HG02763 (cell line): Measurements from ENCODE around the gene HNF4A.
A peak's percentile ranks its signal among the peaks of the same experiment; 100 is the strongest.
"Not testable (repeated sequence)": the region's sequence is repeated elsewhere in the genome, so short reads cannot be mapped to it uniquely, and the experiment has no call there.

Experiments
- ATAC-seq: cut with Tn5 transposase; IDR thresholded peaks from one replicate; pipeline ENCODE4 v1.9.1; 2021; ENCODE audit warnings: mild to moderate bottlenecking, moderate library complexity; ENCODE audit not compliant: unreplicated experiment

HNF4A gene

DNA sequence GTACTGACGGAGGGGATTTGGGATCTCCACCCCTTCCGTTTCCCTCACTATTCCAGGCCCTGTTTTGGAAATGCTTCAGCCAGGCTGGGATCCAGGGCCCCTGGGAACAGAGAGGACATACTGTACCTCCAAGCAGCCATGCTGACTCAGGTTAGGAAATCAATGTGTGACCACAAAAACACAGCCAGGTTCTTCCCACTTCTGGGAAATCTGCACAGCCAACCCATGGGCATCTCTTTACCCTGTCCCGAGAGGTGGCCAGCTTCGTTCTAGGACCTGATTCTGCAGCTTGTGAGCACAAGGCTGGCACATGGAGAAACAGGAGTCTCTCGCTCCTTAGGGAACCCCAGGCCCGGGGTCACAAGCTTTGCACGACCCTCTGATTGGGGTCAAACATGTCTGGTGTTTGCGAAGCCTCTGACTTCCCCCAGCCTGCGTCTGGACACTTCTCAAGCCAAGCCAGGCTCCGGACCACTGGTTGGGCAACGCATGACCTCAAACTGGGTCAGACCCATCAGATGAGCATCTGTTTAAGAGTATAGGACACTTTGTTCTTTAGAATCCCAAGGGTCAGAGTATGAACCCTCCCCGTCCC lies 111.9 kb downstream of the HNF4A start:
- no peak for ATAC-seq

DNA sequence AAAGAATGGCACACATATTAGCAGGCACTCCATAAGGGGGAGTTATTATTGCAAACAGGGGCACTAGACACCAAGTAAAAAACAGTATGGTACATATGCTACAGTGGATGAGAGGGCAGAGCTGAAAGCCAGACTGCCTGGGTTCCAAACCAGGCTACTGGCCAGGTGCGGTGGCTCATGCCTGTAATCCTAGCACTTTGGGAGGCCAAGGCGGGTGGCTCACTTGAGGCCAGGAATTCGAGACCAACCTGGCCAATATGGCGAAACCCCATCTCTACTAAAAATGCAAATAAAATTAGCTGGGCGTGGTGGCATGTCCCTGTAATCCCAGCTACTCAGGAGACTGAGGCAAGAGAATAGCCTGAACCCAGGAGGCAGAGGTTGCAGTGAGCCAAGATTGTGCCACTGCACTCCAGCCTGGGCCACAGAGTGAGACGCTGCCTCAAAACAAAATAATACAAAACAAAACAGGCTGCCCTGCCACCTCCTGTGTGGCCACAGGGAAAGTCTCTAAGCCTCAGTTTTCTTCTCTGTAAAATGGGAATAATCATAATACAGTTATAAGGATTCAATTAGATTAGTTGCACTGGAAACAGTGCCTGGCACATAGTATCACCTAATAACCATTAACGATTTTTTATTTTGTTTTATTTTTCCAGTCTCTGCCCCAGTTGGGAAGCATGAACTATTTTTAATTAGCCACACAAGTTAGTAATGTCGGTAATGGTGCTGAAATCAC lies 112.7 kb downstream of the HNF4A start:
- no peak for ATAC-seq

DNA sequence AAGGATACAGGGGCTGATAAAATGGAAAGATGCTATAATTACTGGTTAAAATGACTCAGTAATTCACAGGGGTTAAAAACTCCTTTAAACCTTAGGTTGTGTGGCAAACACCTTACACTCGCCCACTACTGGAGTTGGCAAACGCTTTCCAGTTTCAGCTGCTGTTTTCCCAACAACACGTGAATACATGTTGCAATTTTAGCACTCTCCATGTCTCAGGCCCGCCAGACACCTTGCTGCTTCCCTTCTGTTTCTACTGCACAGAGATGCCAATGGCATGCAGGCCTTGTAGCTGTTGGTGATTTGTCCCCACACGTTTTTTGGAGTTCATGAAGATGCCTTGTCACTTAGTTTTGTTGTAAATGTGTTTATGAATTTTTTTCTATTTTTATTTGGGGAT lies 114.8 kb downstream of the HNF4A start:
- ATAC-seq: no peak

DNA sequence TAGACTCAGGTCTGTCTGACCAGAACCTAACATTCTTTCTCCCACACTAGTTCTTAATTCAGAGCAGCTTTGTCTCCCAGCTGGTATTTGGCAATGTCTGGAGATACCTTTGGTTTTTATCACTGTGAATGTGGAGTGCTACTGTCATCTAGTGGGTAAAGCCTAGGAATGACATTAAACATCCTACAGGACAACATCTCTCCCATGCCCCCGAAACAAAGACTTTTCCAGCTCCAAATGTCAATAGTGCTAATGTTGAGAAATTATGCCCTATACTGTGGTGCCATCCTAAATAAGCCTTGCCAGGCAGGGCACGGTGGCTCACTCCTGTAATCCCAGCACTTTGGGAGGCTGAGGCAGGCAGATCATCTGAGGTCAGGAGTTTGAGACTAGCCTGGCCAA lies 116.0 kb downstream of the HNF4A start:
- ATAC-seq: no peak

DNA sequence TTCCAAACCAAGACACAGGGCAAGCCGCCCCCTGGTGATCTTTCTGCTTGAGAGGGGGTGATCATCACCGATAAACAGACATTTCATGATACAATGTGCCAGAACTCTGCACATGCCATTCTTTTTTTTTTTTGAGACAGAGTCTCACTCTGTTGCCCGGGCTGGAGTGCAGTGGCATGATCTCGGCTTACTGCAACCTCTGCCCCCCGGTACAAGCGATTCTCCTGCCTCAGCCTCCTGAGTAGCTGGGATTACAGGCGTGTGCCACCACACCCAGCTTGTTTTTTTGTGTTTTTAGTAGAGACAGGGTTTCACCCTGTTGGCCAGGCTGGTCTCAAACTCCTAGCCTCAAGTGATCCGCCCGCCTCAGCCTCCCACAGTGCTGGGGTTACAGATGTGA lies 116.8 kb downstream of the HNF4A start:
- ATAC-seq: not testable (repeated sequence)

DNA sequence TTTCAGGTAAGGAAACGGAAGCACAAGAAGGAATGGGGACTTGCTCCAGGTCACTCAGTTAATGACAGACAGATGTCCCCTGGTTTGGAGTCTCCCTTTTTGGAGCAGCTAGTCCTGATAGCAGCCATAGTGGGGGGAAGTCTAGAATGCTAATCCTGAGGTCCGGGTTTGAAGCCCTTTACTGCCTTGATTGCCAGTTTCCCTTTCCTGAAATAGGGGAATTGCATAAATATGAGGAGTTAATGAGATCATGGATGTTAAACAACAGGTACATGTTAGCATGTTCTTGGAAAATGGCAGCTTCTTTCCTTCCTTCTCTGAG lies 119.8 kb downstream of the HNF4A start:
- ATAC-seq: no peak

DNA sequence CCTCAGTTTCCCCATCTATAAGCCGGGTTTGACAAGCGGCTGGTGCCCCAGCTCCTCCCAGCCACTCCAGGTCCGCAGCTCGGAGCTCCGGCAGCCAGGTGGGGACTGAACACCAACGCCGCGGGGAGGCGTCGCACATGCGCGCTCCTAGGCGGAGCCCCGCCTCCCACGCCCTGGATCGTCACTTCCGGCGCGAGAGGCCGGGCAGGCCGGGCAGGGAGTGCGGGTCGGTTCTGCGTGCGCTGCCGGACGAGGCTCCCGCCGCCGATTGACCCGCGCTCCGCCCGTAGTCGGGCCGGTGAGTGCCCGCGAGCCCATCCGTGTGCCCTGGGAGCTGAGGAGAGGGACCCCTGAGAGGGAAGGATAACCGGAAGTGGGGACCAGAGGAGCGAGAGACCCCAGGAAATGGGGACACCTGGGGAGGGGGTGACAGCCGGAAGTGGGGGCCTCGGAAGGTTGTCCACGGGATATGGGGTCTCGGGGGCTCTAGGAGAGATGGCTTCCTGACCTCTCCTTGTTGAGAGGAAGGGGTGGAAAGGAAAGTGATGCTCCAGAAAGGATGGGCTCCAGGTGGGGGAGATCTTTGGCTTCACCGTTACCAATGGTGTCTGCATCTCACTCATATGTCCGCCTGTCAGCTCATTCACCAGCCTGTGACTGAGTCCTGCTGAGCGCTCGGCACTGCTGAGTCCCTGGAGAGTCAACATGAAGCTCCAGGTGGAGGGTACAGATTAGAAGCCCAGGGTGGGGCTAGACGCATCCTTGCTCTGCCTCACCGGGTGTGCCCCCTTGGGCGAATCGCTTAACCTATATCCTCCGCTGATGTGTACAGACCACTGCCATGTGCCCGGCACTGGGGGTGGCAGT lies 120.4 kb downstream of the HNF4A start, which contains the start of gene TTPAL:
TTPAL (plus strand) TSS at position 181 of the 867 bp plus-strand sequence. CDS start 4,126 bp downstream, outside the sequence.
- ATAC-seq: peak; percentile 98

DNA sequence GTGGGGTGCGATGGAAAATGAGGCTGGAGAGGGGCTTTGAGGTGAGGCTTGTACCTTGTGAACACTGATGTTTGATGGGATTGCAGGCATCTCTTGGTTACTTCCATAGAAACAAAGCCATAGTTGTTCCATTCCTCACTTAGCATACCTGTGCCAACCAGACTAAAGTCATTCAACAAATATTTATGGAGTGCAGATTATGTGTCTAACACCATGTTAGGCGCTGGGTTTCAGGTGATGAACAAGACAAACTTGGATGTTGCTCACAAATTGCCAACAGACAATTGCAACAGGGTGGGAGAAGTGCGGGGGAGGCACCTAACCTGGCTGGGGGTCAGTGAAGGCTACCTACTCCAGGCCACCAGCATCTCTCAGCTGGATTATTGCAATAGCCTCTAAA lies 121.7 kb downstream of the HNF4A start:
- no peak for ATAC-seq

DNA sequence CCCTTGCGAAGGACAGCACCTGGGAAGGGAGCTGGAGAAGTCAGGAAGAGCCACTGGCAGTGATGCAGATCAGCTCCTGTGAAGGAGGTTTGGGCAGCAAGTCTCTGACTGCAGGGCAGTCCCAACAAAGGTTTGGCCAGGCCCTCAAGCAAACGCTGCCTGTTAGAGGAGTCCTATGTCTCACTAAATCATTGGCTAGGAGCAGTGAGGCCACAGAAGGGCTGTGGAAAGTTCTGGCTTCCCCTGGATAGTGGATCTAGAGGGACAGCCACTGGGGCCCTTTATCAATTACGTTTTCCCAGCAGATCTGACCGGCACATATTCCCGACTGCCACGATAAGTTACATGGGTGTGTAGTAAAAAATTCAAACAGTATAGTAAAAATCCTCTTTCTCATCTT lies 122.7 kb downstream of the HNF4A start:
- ATAC-seq: no peak

DNA sequence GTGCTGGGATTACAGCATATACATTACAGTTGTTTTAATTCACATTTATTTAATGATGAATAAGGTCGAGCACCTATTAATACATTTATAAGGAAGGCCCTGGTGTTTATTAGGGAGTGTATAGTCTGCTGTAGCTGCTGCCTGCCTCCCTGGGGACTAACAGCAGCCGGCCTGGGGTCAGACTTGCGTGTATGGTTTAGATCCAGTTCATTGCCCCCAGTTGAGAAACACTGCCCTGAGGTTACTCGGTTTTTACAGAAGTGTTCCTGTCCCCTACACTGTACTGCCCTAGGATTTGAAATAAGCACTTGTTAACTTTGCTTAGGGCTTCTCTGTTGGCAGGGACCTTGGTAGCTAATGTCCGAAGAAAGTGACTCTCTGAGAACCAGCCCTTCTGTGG lies 124.1 kb downstream of the HNF4A start:
- ATAC-seq: no peak

DNA sequence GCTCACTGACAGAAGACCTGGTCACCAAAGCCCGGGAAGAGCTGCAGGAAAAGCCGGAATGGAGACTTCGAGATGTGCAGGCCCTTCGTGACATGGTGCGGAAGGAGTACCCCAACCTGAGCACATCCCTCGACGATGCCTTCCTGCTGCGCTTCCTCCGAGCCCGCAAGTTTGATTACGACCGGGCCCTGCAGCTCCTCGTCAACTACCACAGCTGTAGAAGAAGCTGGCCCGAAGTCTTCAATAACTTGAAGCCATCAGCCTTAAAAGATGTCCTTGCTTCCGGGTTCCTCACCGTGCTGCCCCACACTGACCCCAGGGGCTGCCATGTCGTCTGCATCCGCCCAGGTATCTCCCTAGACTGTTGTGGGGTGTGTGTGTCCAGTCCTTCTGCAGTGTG lies 124.6 kb downstream of the HNF4A start:
- ATAC-seq: no peak

DNA sequence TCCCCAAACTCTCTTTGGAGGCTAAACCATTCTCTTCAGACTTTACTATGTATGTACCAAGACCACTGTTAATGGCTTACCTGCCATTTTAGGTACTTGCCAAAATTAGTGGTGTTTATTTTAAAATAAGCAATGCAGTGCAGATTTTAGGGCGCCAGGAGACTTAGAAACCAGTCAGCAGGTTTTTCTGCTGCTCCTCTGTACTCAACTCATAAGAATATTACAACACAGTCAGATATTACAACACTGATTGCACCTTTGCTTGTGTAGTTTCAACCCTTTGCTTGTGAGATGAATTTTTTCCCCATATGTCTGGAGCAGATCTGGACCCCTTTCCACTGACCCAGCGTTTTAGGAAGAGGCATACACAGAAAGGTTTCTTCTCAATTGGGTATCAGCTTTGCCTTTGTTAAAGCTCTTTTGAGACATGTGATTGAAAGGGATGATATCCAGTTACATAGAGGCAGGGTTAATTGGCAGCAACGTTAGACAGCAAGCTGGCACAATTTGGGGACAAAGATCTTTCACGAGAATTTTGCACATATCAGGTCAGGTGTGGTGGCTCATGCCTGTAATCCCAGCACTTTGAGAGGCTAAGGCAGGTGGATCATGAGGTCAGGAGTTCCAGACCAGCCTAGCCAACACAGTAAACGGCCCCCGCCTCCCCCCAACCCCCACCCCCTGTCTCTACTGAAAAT lies 126.4 kb downstream of the HNF4A start:
- no peak for ATAC-seq

DNA sequence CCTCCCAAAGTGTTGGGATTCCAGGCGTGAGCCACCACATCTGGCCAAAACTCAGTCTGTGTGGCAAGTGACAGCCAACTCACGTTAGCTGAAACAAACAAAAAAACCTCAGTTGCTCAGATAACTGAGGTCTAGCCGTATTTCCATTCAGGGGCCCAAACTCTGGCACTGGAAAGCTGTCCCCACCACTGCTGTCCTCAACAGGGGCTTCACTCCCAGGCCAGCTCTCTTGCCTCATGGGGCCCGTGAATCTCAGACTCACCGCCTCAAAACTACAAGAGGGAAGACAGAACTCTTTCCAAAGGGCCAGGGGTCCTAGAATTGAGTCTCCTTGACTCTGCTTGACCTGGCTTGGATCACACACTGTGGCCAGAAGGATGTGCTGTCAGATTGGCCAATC lies 127.6 kb downstream of the HNF4A start:
- ATAC-seq: no peak
